Measurements from ENCODE around the gene CRB3. TPM values are rescaled to one million over a fixed set of nuclear protein-coding genes. Genes with fewer than 3 reads are reported as not detected.

Gene CRB3
- total RNA-seq, 2 experiments from 2014 or later: 1.2 to 1.8 TPM

Small RNA genes lying within 50 kb of the gene (microRNA-seq; reads per million reads assigned to microRNA genes)
- gene MIR3940 (ENCODE audit: borderline replicate concordance): 16.2 reads per million, percentile 39 among the genes with 10 or more reads in this experiment

Other genes starting within 250 kb of the CRB3 start
- gene MLLT1, start 184.3 kb upstream of the CRB3 start, total RNA-seq: 10 to 100 TPM; 45.0 to 46.6 TPM
- not detected for gene ACER1, start 130.7 kb upstream of the CRB3 start, total RNA-seq
- 100 to 1,000 TPM; 197 to 245 TPM for gene CLPP, start 102.7 kb upstream of the CRB3 start, total RNA-seq
- gene ALKBH7, start 91.5 kb upstream of the CRB3 start, total RNA-seq: 10 to 100 TPM; 22.8 to 44.7 TPM
- 1 to 10 TPM; 1.4 to 1.8 TPM for gene PSPN, start 88.3 kb upstream of the CRB3 start, total RNA-seq
- 10 to 100 TPM; 60.9 to 78.5 TPM for gene GTF2F1, start 71.1 kb upstream of the CRB3 start, total RNA-seq
- 100 to 1,000 TPM; 363 to 380 TPM for gene KHSRP, start 39.5 kb upstream of the CRB3 start, total RNA-seq
- under 1 TPM; 0.46 to 0.64 TPM for gene SLC25A41, start 30.5 kb upstream of the CRB3 start, total RNA-seq
- gene SLC25A23, start 4.5 kb upstream of the CRB3 start, total RNA-seq: 10 to 100 TPM; 18.6 to 19.2 TPM
- gene DENND1C, start 17.5 kb downstream of the CRB3 start, total RNA-seq: 10 to 100 TPM; 49.5 to 56.3 TPM
- 1 to 10 TPM; 4.8 to 5.1 TPM for gene TUBB4A, start 38.0 kb downstream of the CRB3 start, total RNA-seq
- under 1 TPM; 0.49 to 0.57 TPM for gene TNFSF9, start 66.8 kb downstream of the CRB3 start, total RNA-seq
- 1 to 10 TPM; 3.3 to 3.6 TPM for gene CD70, start 126.9 kb downstream of the CRB3 start, total RNA-seq
- 10 to 100 TPM; 31.8 to 33.0 TPM for gene TNFSF14, start 205.9 kb downstream of the CRB3 start, total RNA-seq